Endothelial cell of umbilical vein (primary cell): Measurements from ENCODE around the gene EIF1AD.

Source experiments
- CTCF ChIP-seq, 2 donors: IDR thresholded peaks; 1 replicate in 1 of 2; 2 replicates in 1 of 2; pipeline ENCODE4 v1.5.1; 2011; ENCODE audit warnings: low read length in 2 of 2, mild to moderate bottlenecking in 2 of 2, moderate library complexity in 2 of 2, control low read depth in 1 of 2, inconsistent platforms in 1 of 2, low read depth in 1 of 2; ENCODE audit not compliant: insufficient read depth in 1 of 2; ENCODE audit errors: extremely low read depth in 1 of 2
- EZH2 ChIP-seq: IDR thresholded peaks from 2 replicates; pipeline ENCODE4 v1.6.1; 2012; ENCODE audit warnings: borderline replicate concordance, low read depth, mild to moderate bottlenecking, moderate library complexity, low read length, inconsistent platforms; ENCODE audit not compliant: severe bottlenecking

- TF ChIP-seq CTCF (IDR thresholded peaks at IDR 0.05; ENCODE audit: extremely low read depth in 1 of 2, insufficient read depth in 1 of 2, low read depth in 1 of 2, low read length in 2 of 2) (no peak), EZH2 (no peak)
Measured at GRCh38 chr11:65953471-65953870, 48.5 kb downstream of the EIF1AD start.
